HepG2 (cell line): ENCODE data around the gene UTP3. TPM values are rescaled to one million over a fixed set of nuclear protein-coding genes. Genes with fewer than 3 reads are reported as not detected.
"Not testable (repeated sequence)": the region's sequence is repeated elsewhere in the genome, so short reads cannot be mapped to it uniquely, and the experiment has no call there.

Experiments
- ATAC-seq: fragments of 200-7000 bp; cut with Tn5 transposase; 3 replicates; pipeline ENCODE4 v1.9.1; 2020; ENCODE audit warnings: mild to moderate bottlenecking, moderate library complexity
- BruUV-seq: library from RNA; stranded (reverse); fragments of 400-500 nt; replicated peaks from 2 replicates; lab custom pipeline; 2021; lab: Mats Ljungman, UMichigan
- CTCF ChIA-PET: fragments of 300-600 bp; formaldehyde crosslinking; extraction: SDS; loops from one replicate; lab custom pipeline; 2021; ENCODE audit warnings: low total read pairs, inconsistent platforms, low intra/inter-chr PET ratio; lab: Yijun Ruan, JAX
- POLR2A ChIA-PET: fragments of 350-600 bp; sonication (Branson Sonifier 250); formaldehyde crosslinking; loops from one replicate; lab custom pipeline; 2020; ENCODE audit warnings: antibody characterized with exemption, inconsistent platforms; lab: Yijun Ruan, JAX
- DNase-seq: peaks from one replicate; pipeline ENCODE4 v3.0.0-alpha.2; 2015; ENCODE audit warnings: low spot score
- FAIRE-seq: peaks from 3 replicates; lab custom pipeline; 2011; peaks lifted over from hg19 to GRCh38; lab: Jason Lieb, UNC
- H2AFZ ChIP-seq: one replicate; pipeline ENCODE4 v1.6.1; 2011; ENCODE audit warnings: low read length, inconsistent platforms
- H3K27ac ChIP-seq: fragments of 300-600 bp; 3 replicates; pipeline ENCODE4 v1.8.0; 2011; ENCODE audit warnings: mixed run types, mild to moderate bottlenecking, mixed read lengths, low read length, inconsistent platforms; ENCODE audit not compliant: insufficient read depth; ENCODE audit errors: extremely low read length
- H3K27me3 ChIP-seq, 2 experiments: fragments of 200-600 bp in 1 of 2; 2 replicates in 1 of 2; 3 replicates in 1 of 2; pipeline versions ENCODE4 v1.6.0 to v1.8.0; 2011; ENCODE audit warnings: low read length in 2 of 2, mild to moderate bottlenecking in 2 of 2, moderate library complexity in 2 of 2, inconsistent platforms in 1 of 2; ENCODE audit not compliant: insufficient read depth in 2 of 2, control insufficient read depth in 1 of 2
- H3K36me3 ChIP-seq, 2 experiments: fragments of 200-600 bp in 1 of 2; replicated peaks in 1 of 2; 2 replicates in 1 of 2; 3 replicates in 1 of 2; pipeline versions ENCODE4 v1.5.1 to v1.8.0; 2011; ENCODE audit warnings: low read length in 2 of 2, inconsistent platforms in 1 of 2; ENCODE audit not compliant: insufficient read depth in 2 of 2, control insufficient read depth in 1 of 2
- H3K4me1 ChIP-seq: 2 replicates; pipeline ENCODE4 v1.5.1; 2012; ENCODE audit warnings: low read length, inconsistent platforms; ENCODE audit not compliant: insufficient read depth
- H3K4me2 ChIP-seq: 2 replicates; pipeline ENCODE4 v1.6.0; 2011; ENCODE audit warnings: low read depth, low read length, inconsistent platforms
- H3K4me3 ChIP-seq, 3 experiments: fragments of 200-600 bp in 1 of 3; sonication (generic), shearing (Covaris generic) in 1 of 3; replicated peaks in 1 of 3; 2 replicates each; pipeline ENCODE4 v1.5.1; 2011 to 2016; ENCODE audit warnings: low read length in 3 of 3, inconsistent platforms in 2 of 3, low read depth in 2 of 3, mild to moderate bottlenecking in 2 of 3, control low read depth in 1 of 3, mixed read lengths in 1 of 3; ENCODE audit not compliant: insufficient read depth in 1 of 3
- H3K79me2 ChIP-seq: one replicate; pipeline ENCODE4 v1.6.1; 2011; ENCODE audit warnings: low read length, inconsistent platforms; ENCODE audit not compliant: insufficient read depth
- H3K9ac ChIP-seq: 2 replicates; pipeline ENCODE4 v1.6.0; 2011; ENCODE audit warnings: mild to moderate bottlenecking, low read depth, low read length, inconsistent platforms; ENCODE audit not compliant: insufficient read depth
- H3K9me3 ChIP-seq: 2 replicates; pipeline ENCODE4 v1.5.1; 2012; ENCODE audit warnings: mild to moderate bottlenecking, low read length
- H4K20me1 ChIP-seq: 2 replicates; pipeline ENCODE4 v1.6.0; 2011; ENCODE audit warnings: inconsistent platforms, mild to moderate bottlenecking, low read length, moderate library complexity; ENCODE audit not compliant: insufficient read depth
- EEA1 ChIP-seq: sonication (generic); formaldehyde crosslinking; IDR thresholded peaks from 2 replicates; pipeline ENCODE4 v1.5.1; 2020; ENCODE audit warnings: mild to moderate bottlenecking, missing genetic modification reagents, borderline replicate concordance
- FOSL2 ChIP-seq: sonication (generic); formaldehyde crosslinking; IDR thresholded peaks from 2 replicates; pipeline ENCODE4 v1.4.0; 2020; ENCODE audit warnings: missing genetic modification reagents
- FOXA1 ChIP-seq, 2 experiments: fragments of 450-650 bp in 1 of 2; sonication (generic) in 1 of 2; formaldehyde crosslinking in 1 of 2; IDR thresholded peaks; 2 replicates each; pipeline versions ENCODE4 v1.4.0 to v1.6.1; 2016 to 2020; ENCODE audit warnings: missing genetic modification reagents in 1 of 2
- GFI1 ChIP-seq: sonication (generic); formaldehyde crosslinking; IDR thresholded peaks from 2 replicates; pipeline ENCODE4 v1.5.0; 2020; ENCODE audit warnings: missing genetic modification reagents, mild to moderate bottlenecking, borderline replicate concordance
- HNF4A ChIP-seq: sonication (generic); formaldehyde crosslinking; IDR thresholded peaks from 2 replicates; pipeline ENCODE4 v1.4.0; 2020; ENCODE audit warnings: missing genetic modification reagents
- KDM1A ChIP-seq: IDR thresholded peaks from 2 replicates; pipeline ENCODE4 v1.6.1; 2016; ENCODE audit warnings: missing compliant biosample characterization
- SCMH1 ChIP-seq: sonication (generic); formaldehyde crosslinking; IDR thresholded peaks from 2 replicates; pipeline ENCODE4 v1.9.0; 2021; ENCODE audit warnings: missing genetic modification reagents, mild to moderate bottlenecking, borderline replicate concordance
- ZBTB7B ChIP-seq: sonication (generic); formaldehyde crosslinking; IDR thresholded peaks from 2 replicates; pipeline ENCODE4 v1.4.0; 2020; ENCODE audit warnings: missing genetic modification reagents
- ZNF121 ChIP-seq: sonication (generic); formaldehyde crosslinking; IDR thresholded peaks from 2 replicates; pipeline ENCODE4 v1.5.0; 2020; ENCODE audit warnings: mild to moderate bottlenecking, missing genetic modification reagents
- ZNF432 ChIP-seq: sonication (generic); formaldehyde crosslinking; IDR thresholded peaks from 2 replicates; pipeline ENCODE4 v1.5.0; 2020; ENCODE audit warnings: missing genetic modification reagents, mild to moderate bottlenecking, borderline replicate concordance
- WGBS: methylation state at CpG from one replicate; pipeline ENCODE4 v1.1.6; 2017; ENCODE audit warnings: low lambda C conversion rate; 5-methylcytosine and 5-hydroxymethylcytosine counted together
- in situ Hi-C: cut with HindIII; loops from 2 replicates; pipeline ENCODE4 v1.10.0; 2017; ENCODE audit warnings: low pct_unique_long_range_greater_than_20kb; ENCODE audit not compliant: extremely low pct_ligation_motif_present
- intact Hi-C: fragments of 100-400 bp; cut with micrococcal nuclease; formaldehyde crosslinking; loops from one replicate; pipeline ENCODE4 v1.10.0; 2022; ENCODE audit not compliant: unreplicated experiment
- polyA plus RNA-seq, 8 experiments: library from polyadenylated mRNA; depleted of rRNA in 3 of 8; stranded (reverse) in 7 of 8; unstranded in 1 of 8; fragments of >200 nt; fragmentation: Illumina TruSeq in 4 of 8; extraction: Trizol in 4 of 8; gene quantifications; 2 replicates each; pipeline versions ENCODE4 v1.2.1 to v1.2.3, GENCODE V29; 2011 to 2016; ENCODE audit warnings: low read depth in 4 of 8, missing spikeins in 1 of 8, mixed read lengths in 1 of 8; ENCODE audit not compliant: insufficient read depth in 1 of 8
- total RNA-seq, 5 experiments: library from RNA; depleted of rRNA; stranded (reverse); fragments of >200 nt; fragmentation: Illumina TruSeq; extraction: Trizol; gene quantifications; 2 replicates each; pipeline ENCODE4 v1.2.3, GENCODE V29; 2016; ENCODE audit warnings: low read depth in 1 of 5
- TF ChIP-seq, protein P1 (sequence below): sonication (generic); formaldehyde crosslinking; IDR thresholded peaks from 2 replicates; pipeline ENCODE4 v1.4.0; 2020; ENCODE audit warnings: mild to moderate bottlenecking, missing genetic modification reagents
- TF ChIP-seq, protein P2 (sequence below): sonication (generic); formaldehyde crosslinking; IDR thresholded peaks from 2 replicates; pipeline ENCODE4 v1.4.0; 2020; ENCODE audit warnings: missing genetic modification reagents
- TF ChIP-seq, protein P3 (sequence below): sonication (generic); formaldehyde crosslinking; IDR thresholded peaks from 2 replicates; pipeline ENCODE4 v1.4.0; 2020; ENCODE audit warnings: missing genetic modification reagents

The UTP3 gene
- total and polyA plus RNA-seq, 2 of the 13 experiments (the other 11 are each of a cell fraction or from before 2014, with no cell fraction given), result 6.9 to 19.5 TPM

DNA sequence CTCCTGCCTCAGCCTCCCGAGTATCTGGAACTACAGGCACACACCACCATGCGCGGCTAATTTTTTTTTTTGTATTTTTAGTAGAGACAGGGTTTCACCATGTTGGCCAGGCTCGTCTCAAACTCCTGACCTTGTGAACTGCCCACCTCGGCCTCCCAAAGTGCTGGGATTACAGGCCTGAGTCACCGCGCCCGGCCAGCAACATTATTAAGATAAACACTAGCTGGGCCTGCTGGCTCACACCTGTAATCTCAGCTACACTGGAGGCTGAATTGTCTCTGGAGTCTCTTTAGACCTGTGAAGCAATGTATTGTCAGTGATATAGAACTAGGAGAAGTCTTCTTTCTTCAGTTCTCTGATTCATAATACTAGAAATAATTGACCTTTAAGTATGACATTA is 10.1 kb downstream of the UTP3 start:
- H3K36me3 ChIP-seq, BruUV-seq, H2AFZ ChIP-seq, H3K9ac ChIP-seq, H3K4me1 ChIP-seq, H3K79me2 ChIP-seq, H4K20me1 ChIP-seq, CTCF ChIA-PET, in situ Hi-C loops, DNase-seq, FAIRE-seq, H3K27ac ChIP-seq, H3K27me3 ChIP-seq, H3K9me3 ChIP-seq, intact Hi-C loops, H3K4me2 ChIP-seq, H3K4me3 ChIP-seq: not testable (repeated sequence)
- ATAC-seq, result peak; percentile 48; the same call in 1 of the 3 replicates
- 45% methylated on average over 8 of the region's 8 CpGs for WGBS
- 0 out of 2 replicates have a peak, but pooled peaks have one; percentile 19 for TF ChIP-seq FOSL2
- POLR2A ChIA-PET, result interaction anchor here (1.5 kb wide), 1 partner anchor 9 kb away, joined by 3 read pairs; no protein-coding TSS in a partner anchor

DNA sequence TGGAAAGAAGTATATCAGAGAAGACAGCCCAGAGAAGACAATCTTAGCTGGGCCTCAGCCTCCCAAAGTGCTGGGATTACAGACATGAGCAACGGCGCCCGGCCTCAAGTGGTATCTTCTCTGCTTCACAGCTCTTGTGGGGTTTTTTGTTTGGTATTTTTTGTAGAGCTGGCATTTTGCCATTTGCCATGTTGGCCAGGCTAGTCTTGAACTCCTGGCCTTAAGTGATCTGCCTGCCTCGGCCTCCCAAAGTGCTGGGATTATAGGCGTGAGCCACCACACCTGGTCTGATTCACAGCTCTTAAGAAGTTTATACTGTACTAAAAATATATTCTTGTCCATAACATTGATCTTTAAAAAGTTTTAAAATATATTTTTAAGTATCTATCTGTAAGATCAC is 12.4 kb downstream of the UTP3 start:
- no peaks in the 10 kb centered on the region for H4K20me1 ChIP-seq
- DNase-seq (no peak), ATAC-seq (no peak), FAIRE-seq (no peak)
- 83% methylated on average over 5 of the region's 5 CpGs for WGBS
- no peak overlapping the region for H3K4me3 ChIP-seq
- H2AFZ ChIP-seq, result no peak overlapping the region
- no peak overlapping the region for H3K4me2 ChIP-seq
- ChIA-PET CTCF (no interaction called here), POLR2A (interaction anchor here (6.4 kb wide), 1 partner anchor 11 kb away, joined by 75 read pairs; the partner anchor contains the start of gene UTP3)
- no peaks in the 10 kb centered on the region for H3K36me3 ChIP-seq
- H3K4me1 ChIP-seq, result peaks cover 9% of the 10 kb centered on the region; the same call in 1 of the 2 replicates
- no peaks in the 10 kb centered on the region; a peak in 1 of 5 replicates for H3K27me3 ChIP-seq
- H3K9ac ChIP-seq, result no peak overlapping the region
- BruUV-seq, result no TSS peak
- no peaks in the 10 kb centered on the region for H3K79me2 ChIP-seq
- in situ Hi-C loops (no loop called here), intact Hi-C loops (loop anchor here (10.0 kb wide), 1 partner anchor 294 kb away; the partner anchor contains the start of gene DCK)
- H3K27ac ChIP-seq, result no peak overlapping the region
- no peaks in the 10 kb centered on the region for H3K9me3 ChIP-seq
- TF ChIP-seq HNF4A (CRISPR knock-in tag), result no peak
- no peak for TF ChIP-seq ZBTB7B (CRISPR knock-in tag)
- TF ChIP-seq, protein P1, sequence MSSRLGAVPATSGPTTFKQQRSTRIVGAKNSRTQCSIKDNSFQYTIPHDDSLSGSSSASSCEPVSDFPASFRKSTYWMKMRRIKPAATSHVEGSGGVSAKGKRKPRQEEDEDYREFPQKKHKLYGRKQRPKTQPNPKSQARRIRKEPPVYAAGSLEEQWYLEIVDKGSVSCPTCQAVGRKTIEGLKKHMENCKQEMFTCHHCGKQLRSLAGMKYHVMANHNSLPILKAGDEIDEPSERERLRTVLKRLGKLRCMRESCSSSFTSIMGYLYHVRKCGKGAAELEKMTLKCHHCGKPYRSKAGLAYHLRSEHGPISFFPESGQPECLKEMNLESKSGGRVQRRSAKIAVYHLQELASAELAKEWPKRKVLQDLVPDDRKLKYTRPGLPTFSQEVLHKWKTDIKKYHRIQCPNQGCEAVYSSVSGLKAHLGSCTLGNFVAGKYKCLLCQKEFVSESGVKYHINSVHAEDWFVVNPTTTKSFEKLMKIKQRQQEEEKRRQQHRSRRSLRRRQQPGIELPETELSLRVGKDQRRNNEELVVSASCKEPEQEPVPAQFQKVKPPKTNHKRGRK, result no peak
- no peak for TF ChIP-seq GFI1 (CRISPR knock-in tag)
- TF ChIP-seq, protein P2, sequence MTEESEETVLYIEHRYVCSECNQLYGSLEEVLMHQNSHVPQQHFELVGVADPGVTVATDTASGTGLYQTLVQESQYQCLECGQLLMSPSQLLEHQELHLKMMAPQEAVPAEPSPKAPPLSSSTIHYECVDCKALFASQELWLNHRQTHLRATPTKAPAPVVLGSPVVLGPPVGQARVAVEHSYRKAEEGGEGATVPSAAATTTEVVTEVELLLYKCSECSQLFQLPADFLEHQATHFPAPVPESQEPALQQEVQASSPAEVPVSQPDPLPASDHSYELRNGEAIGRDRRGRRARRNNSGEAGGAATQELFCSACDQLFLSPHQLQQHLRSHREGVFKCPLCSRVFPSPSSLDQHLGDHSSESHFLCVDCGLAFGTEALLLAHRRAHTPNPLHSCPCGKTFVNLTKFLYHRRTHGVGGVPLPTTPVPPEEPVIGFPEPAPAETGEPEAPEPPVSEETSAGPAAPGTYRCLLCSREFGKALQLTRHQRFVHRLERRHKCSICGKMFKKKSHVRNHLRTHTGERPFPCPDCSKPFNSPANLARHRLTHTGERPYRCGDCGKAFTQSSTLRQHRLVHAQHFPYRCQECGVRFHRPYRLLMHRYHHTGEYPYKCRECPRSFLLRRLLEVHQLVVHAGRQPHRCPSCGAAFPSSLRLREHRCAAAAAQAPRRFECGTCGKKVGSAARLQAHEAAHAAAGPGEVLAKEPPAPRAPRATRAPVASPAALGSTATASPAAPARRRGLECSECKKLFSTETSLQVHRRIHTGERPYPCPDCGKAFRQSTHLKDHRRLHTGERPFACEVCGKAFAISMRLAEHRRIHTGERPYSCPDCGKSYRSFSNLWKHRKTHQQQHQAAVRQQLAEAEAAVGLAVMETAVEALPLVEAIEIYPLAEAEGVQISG (CRISPR knock-in tag), result no peak
- no peak for TF ChIP-seq SCMH1 (CRISPR knock-in tag)
- no peak for TF ChIP-seq KDM1A (CRISPR knock-in tag)
- TF ChIP-seq FOXA1 (IDR thresholded peaks at IDR 0.05), result no peak
- TF ChIP-seq FOXA1 (CRISPR knock-in tag; IDR thresholded peaks at IDR 0.05), result no peak
- TF ChIP-seq, protein P3, sequence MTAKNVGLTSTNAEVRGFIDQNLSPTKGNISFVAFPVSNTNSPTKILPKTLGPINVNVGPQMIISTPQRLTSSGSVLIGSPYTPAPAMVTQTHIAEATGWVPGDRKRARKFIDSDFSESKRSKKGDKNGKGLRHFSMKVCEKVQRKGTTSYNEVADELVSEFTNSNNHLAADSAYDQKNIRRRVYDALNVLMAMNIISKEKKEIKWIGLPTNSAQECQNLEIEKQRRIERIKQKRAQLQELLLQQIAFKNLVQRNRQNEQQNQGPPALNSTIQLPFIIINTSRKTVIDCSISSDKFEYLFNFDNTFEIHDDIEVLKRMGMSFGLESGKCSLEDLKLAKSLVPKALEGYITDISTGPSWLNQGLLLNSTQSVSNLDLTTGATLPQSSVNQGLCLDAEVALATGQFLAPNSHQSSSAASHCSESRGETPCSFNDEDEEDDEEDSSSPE (CRISPR knock-in tag), result no peak
- no peak for TF ChIP-seq ZNF121
- no peak for TF ChIP-seq EEA1 (CRISPR knock-in tag)
- no peak for TF ChIP-seq ZNF432 (CRISPR knock-in tag)
